Lower lobe of right lung (tissue), 2 donors: ENCODE data around the gene HBS1L. TPM values are rescaled to one million over a fixed set of nuclear protein-coding genes. Genes with fewer than 3 reads are reported as not detected.

Source experiments
- ATAC-seq, 2 donors: fragments of 200-7000 bp; cut with Tn5 transposase; one replicate each; pipeline ENCODE4 v1.9.1; 2020 to 2022; ENCODE audit warnings: mild to moderate bottlenecking in 2 of 2, moderate library complexity in 2 of 2
- DNase-seq: peaks from one replicate; pipeline ENCODE4 v3.0.0-alpha.2; 2020
- H3K27ac ChIP-seq: fragments of 200-600 bp; one replicate; pipeline ENCODE4 v1.8.0; 2022
- H3K27me3 ChIP-seq: fragments of 200-600 bp; one replicate; pipeline ENCODE4 v1.8.0; 2022; ENCODE audit warnings: low read depth
- H3K36me3 ChIP-seq: fragments of 200-600 bp; one replicate; pipeline ENCODE4 v1.8.0; 2022; ENCODE audit warnings: mild to moderate bottlenecking
- H3K4me1 ChIP-seq: fragments of 200-600 bp; one replicate; pipeline ENCODE4 v1.8.0; 2022
- H3K4me3 ChIP-seq: fragments of 200-600 bp; one replicate; pipeline ENCODE4 v1.8.0; 2022; ENCODE audit warnings: mild to moderate bottlenecking
- H3K9me3 ChIP-seq: fragments of 200-600 bp; one replicate; pipeline ENCODE4 v1.8.0; 2022
- intact Hi-C: fragments of 100-400 bp; cut with DNase I; formaldehyde crosslinking; loops from one replicate; pipeline ENCODE4 v1.11.0; 2022
- total RNA-seq: library from RNA; stranded (reverse); fragmentation: NEBNext Ultra II Directional; extraction: Animal tissue kit (Norgen Biotek cat#: 25700); gene quantifications from one replicate; pipeline ENCODE4 v1.2.1, GENCODE V29; 2021
- TF ChIP-seq, protein P1 (sequence below): fragments of 200-600 bp; IDR thresholded peaks from one replicate; pipeline ENCODE4 v1.8.0; 2022; ENCODE audit warnings: antibody characterized with exemption, mild to moderate bottlenecking
- donor health status: DM: no; HTN: yes; CAD: no; lungs with severe emphysema.

Gene HBS1L
- total RNA-seq, 1 donor from 2014 or later: 51.3 TPM

DNA sequence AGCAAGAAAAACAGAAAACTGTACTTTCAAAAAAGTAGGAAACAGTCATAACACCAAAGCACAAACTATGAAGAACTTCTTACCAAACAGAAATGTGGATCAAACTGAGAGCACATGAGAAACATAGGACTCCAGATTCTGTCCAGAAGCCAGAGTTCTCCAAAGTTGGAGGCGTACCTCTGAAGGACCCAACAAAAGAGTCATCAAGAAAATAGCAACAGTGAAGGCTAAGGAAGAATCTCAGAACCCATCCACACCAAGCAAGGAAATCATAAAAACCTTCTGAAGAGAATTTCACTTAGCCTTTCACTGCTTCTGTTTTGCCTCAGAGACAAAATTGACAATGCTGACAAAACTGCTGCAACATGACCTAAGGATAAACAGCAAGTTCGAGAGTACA lies 29.4 kb downstream of the HBS1L start:
- Histone ChIP-seq H3K27ac (no peak overlapping the region), H3K27me3 (no peaks in the 10 kb centered on the region), H3K4me3 (no peak overlapping the region), H3K9me3 (no peaks in the 10 kb centered on the region), H3K36me3 (peaks cover 3% of the 10 kb centered on the region), H3K4me1 (no peaks in the 10 kb centered on the region)
- TF ChIP-seq, protein P1, sequence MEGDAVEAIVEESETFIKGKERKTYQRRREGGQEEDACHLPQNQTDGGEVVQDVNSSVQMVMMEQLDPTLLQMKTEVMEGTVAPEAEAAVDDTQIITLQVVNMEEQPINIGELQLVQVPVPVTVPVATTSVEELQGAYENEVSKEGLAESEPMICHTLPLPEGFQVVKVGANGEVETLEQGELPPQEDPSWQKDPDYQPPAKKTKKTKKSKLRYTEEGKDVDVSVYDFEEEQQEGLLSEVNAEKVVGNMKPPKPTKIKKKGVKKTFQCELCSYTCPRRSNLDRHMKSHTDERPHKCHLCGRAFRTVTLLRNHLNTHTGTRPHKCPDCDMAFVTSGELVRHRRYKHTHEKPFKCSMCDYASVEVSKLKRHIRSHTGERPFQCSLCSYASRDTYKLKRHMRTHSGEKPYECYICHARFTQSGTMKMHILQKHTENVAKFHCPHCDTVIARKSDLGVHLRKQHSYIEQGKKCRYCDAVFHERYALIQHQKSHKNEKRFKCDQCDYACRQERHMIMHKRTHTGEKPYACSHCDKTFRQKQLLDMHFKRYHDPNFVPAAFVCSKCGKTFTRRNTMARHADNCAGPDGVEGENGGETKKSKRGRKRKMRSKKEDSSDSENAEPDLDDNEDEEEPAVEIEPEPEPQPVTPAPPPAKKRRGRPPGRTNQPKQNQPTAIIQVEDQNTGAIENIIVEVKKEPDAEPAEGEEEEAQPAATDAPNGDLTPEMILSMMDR: no peak
- ATAC-seq (no peak), DNase-seq (no peak)
- intact Hi-C loops: no loop called here

DNA sequence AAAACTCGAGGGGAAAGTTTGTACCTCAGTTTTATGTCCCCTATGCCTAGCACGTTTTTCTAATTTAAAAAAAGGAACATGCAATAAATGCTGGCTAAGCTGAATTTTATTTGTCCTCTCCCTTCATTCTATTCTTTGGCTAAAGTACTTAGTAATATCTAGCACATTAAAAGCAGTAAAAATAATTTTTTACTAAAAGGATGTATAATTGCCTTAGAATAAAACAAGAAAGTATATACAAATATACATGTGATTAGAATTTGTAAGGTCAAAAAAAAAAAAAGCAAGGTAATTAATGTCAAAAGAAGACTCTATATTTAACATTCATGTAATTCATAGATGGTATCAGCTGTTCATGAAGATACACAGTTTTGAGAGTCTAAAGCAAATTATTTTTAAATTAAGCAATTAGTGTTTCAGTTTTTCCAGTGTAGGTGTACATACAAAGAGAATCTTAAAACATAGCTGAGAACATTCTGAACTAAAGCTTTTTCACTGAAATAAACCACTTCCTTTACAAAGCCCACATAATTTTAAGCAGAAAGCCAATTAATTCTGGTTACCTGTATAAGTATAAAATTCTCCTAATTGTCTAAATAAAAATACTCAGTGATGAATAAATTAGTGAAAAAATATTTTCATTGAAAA lies 32.4 kb downstream of the HBS1L start:
- Histone ChIP-seq H3K4me3 (no peak overlapping the region), H3K4me1 (no peaks in the 10 kb centered on the region), H3K36me3 (no peaks in the 10 kb centered on the region), H3K9me3 (no peaks in the 10 kb centered on the region), H3K27me3 (no peaks in the 10 kb centered on the region), H3K27ac (no peak overlapping the region)
- ATAC-seq (no peak), DNase-seq (no peak)
- intact Hi-C loops: no loop called here
- TF ChIP-seq, protein P1: no peak

DNA sequence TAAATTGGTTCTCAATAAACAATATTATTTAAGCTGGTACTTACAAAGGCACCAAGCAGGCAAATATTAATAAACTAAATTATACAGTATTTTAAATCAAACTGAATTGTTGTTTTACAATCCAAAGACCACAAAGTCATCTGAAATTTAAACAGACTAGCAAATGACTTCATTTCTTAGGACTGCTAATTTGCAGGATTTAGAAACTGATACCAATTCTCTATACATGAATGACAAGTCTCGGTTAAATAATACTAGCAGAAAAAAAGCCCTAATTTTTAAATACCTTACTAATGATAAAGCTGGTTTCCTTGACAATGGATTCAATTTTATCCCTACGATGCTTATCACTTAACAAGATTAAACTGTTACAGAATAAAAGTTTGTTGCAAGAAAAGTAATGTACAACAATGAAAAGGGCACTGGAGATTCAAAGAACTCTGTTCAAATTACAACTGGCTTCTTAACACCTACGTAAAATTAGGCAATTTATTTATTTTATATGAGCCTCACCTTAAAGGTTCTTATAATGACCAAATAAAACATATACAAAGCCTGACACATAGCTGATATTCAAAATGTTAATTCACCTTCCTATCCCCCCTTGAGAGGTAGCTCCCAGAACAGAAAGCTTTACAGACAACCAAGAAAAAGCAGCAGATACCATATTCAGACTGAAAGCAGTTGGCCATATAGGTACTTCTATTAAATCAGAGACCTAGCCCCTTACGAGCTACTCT lies 33.1 kb downstream of the HBS1L start:
- no peaks in the 10 kb centered on the region for H3K9me3 ChIP-seq
- H3K27me3 ChIP-seq: no peaks in the 10 kb centered on the region
- intact Hi-C loops: no loop called here
- H3K27ac ChIP-seq: no peak overlapping the region
- no peak overlapping the region for H3K4me3 ChIP-seq
- H3K4me1 ChIP-seq: no peaks in the 10 kb centered on the region
- DNase-seq: no peak
- TF ChIP-seq, protein P1: no peak
- no peak for ATAC-seq
- H3K36me3 ChIP-seq: no peaks in the 10 kb centered on the region

DNA sequence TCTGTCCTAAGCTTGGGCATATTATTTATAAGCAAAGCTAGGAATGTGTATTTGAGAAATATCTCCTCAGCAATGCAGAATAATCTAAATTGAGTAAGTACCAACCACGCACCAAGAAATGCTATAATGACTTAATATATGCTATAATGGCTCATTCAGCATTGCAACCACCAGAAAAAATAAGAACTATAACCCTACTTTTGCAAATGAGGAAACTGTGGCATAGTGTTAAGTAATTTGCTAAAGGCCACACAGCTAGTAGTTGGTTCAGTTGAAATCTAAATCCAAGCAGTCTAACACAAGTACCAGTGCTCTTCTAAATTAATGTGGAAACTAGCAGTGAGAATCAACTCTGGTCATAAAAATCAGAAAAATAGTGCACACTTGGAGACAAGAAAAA lies 35.7 kb downstream of the HBS1L start:
- H3K27ac ChIP-seq: no peak overlapping the region
- ATAC-seq: no peak
- H3K4me3 ChIP-seq: no peak overlapping the region
- no peaks in the 10 kb centered on the region for H3K4me1 ChIP-seq
- TF ChIP-seq, protein P1: no peak
- intact Hi-C loops: no loop called here
- H3K27me3 ChIP-seq: no peaks in the 10 kb centered on the region
- no peak for DNase-seq
- no peaks in the 10 kb centered on the region for H3K9me3 ChIP-seq
- H3K36me3 ChIP-seq: no peaks in the 10 kb centered on the region

DNA sequence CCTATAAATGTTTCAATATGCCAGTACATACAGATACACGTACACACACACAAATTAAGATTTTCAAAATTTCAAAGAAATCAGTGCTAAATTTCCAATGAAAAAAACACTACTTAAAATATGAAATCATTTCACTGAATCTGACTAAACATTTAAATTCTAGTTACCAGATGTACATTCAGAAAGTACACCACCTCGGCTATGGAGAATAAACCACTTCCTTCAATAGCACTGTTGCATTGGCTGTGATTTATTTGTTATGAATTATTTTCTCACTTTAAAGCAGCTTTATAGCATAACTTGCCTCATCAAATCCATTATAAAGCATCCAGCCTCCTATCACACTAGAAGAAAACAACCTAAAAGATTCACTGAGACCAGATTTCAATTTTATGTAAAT lies 36.6 kb downstream of the HBS1L start:
- Histone ChIP-seq H3K4me1 (no peaks in the 10 kb centered on the region), H3K36me3 (no peaks in the 10 kb centered on the region), H3K27me3 (no peaks in the 10 kb centered on the region), H3K4me3 (no peak overlapping the region), H3K27ac (no peak overlapping the region), H3K9me3 (no peaks in the 10 kb centered on the region)
- ATAC-seq: no peak
- TF ChIP-seq, protein P1: no peak
- intact Hi-C loops: no loop called here
- DNase-seq: no peak
